ENCODE results near the gene CREB3L1.

CREB3L1 gene

GRCh38 chr11:46277622-46278386 lies at the start of gene CREB3L1:
TSS of gene CREB3L1 (plus strand) at chr11:46277662. CDS start at chr11:46278112, 450 bp downstream.
- no peak for DNase-seq

GRCh38 chr11:46229230-46229629 lies 48.2 kb upstream of the CREB3L1 start:
- no peak for DNase-seq

- DNase-seq, result no peak
Observed at GRCh38 chr11:46234311-46234710, 43.2 kb upstream of the CREB3L1 start.

- DNase-seq, result no peak
Observed at GRCh38 chr11:46235777-46236688, 41.4 kb upstream of the CREB3L1 start.

GRCh38 chr11:46236918-46237247 lies 40.6 kb upstream of the CREB3L1 start:
- DNase-seq, result no peak

- peak; percentile 56 for DNase-seq
Observed at GRCh38 chr11:46237248-46238077, 40.0 kb upstream of the CREB3L1 start.

GRCh38 chr11:46238078-46238966 lies 39.1 kb upstream of the CREB3L1 start:
- DNase-seq, result peak; percentile 66

- peak; percentile 86 for DNase-seq
Observed at GRCh38 chr11:46238967-46239800, 38.3 kb upstream of the CREB3L1 start.

GRCh38 chr11:46239801-46240061 lies 37.7 kb upstream of the CREB3L1 start:
- no peak for DNase-seq

GRCh38 chr11:46240371-46240770 lies 37.1 kb upstream of the CREB3L1 start:
- DNase-seq, result no peak

- no peak for DNase-seq
Observed at GRCh38 chr11:46240861-46241260, 36.6 kb upstream of the CREB3L1 start.

- DNase-seq, result no peak
Observed at GRCh38 chr11:46242041-46242951, 35.2 kb upstream of the CREB3L1 start.

GRCh38 chr11:46242952-46243795 lies 34.3 kb upstream of the CREB3L1 start:
- DNase-seq, result peak; percentile 95

- DNase-seq, result no peak
Observed at GRCh38 chr11:46243796-46244109, 33.7 kb upstream of the CREB3L1 start.

GRCh38 chr11:46246521-46246920 lies 30.9 kb upstream of the CREB3L1 start:
- DNase-seq, result no peak

- no peak for DNase-seq
Observed at GRCh38 chr11:46247090-46247489, 30.4 kb upstream of the CREB3L1 start.

- DNase-seq, result peak; percentile 60
Observed at GRCh38 chr11:46247659-46248058, 29.8 kb upstream of the CREB3L1 start.

- no peak for DNase-seq
Observed at GRCh38 chr11:46248289-46249102, 29.0 kb upstream of the CREB3L1 start.
